A673 (cell line): ENCODE measurements around the gene HTRA2. TPM values are rescaled to one million over a fixed set of nuclear protein-coding genes. Genes with fewer than 3 reads are reported as not detected.

Source experiments
- BruUV-seq: library from RNA; stranded (reverse); fragments of 400-500 nt; replicated peaks from 2 replicates; lab custom pipeline; 2021; lab: Mats Ljungman, UMichigan
- CTCF ChIA-PET: fragments of 300-600 bp; sonication (Branson Sonifier 250); formaldehyde crosslinking; loops from one replicate; lab custom pipeline; 2022; ENCODE audit warnings: antibody characterized with exemption; lab: Charles Lee
- POLR2A ChIA-PET: fragments of 300-600 bp; sonication (Branson Sonifier 250); formaldehyde crosslinking; loops from one replicate; lab custom pipeline; 2022; ENCODE audit warnings: antibody characterized with exemption; ENCODE audit not compliant: low non-redundant PET; lab: Charles Lee
- DNase-seq: peaks from one replicate; pipeline ENCODE4 v3.0.0-alpha.2; 2015; ENCODE audit warnings: low spot score
- H3K27ac ChIP-seq: fragments of 200-600 bp; sonication (generic); 2 replicates; pipeline ENCODE4 v1.5.1; 2016; ENCODE audit warnings: mixed run types, low read depth, mild to moderate bottlenecking, mixed read lengths, antibody characterized with exemption, low read length; ENCODE audit not compliant: poor library complexity, severe bottlenecking
- H3K27me3 ChIP-seq: fragments of 200-600 bp; sonication (generic); replicated peaks from 2 replicates; pipeline ENCODE4 v1.6.1; 2017; ENCODE audit warnings: mixed run types, low read depth, mild to moderate bottlenecking, mixed read lengths, antibody characterized with exemption, low read length; ENCODE audit not compliant: insufficient read depth, poor library complexity
- H3K36me3 ChIP-seq: fragments of 200-600 bp; sonication (generic); 2 replicates; pipeline ENCODE4 v1.6.1; 2016; ENCODE audit warnings: mixed run types, mild to moderate bottlenecking, mixed read lengths, antibody characterized with exemption, low read length; ENCODE audit not compliant: insufficient read depth, poor library complexity, severe bottlenecking
- H3K4me1 ChIP-seq: fragments of 200-600 bp; sonication (generic); 2 replicates; pipeline ENCODE4 v1.6.1; 2017; ENCODE audit warnings: mixed run types, mild to moderate bottlenecking, mixed read lengths, antibody characterized with exemption, low read length; ENCODE audit not compliant: insufficient read depth, poor library complexity, severe bottlenecking
- H3K4me3 ChIP-seq: fragments of 200-600 bp; sonication (generic); 2 replicates; pipeline ENCODE4 v1.5.1; 2016; ENCODE audit warnings: low read depth, mixed run types, mild to moderate bottlenecking, mixed read lengths, low read length; ENCODE audit not compliant: poor library complexity, severe bottlenecking
- H3K9me3 ChIP-seq: fragments of 200-600 bp; sonication (generic); 2 replicates; pipeline ENCODE4 v1.6.1; 2016; ENCODE audit warnings: mixed run types, low read depth, mild to moderate bottlenecking, mixed read lengths, antibody characterized with exemption, low read length; ENCODE audit not compliant: poor library complexity, severe bottlenecking
- CTCF ChIP-seq: fragments of 300-800, 200-600 bp; sonication (generic); conservative IDR thresholded peaks from 2 replicates; pipeline ENCODE4 v1.5.1; 2017; ENCODE audit warnings: low read depth, mild to moderate bottlenecking, antibody characterized with exemption, low read length, moderate library complexity, mixed read lengths
- EZH2 ChIP-seq: fragments of 200-600 bp; sonication (generic); IDR thresholded peaks from 2 replicates; pipeline ENCODE4 v1.6.1; 2017; ENCODE audit warnings: borderline replicate concordance, low read depth, mild to moderate bottlenecking, mixed read lengths, antibody characterized with exemption, low read length; ENCODE audit not compliant: poor library complexity, severe bottlenecking
- intact Hi-C: fragments of 100-400 bp; cut with micrococcal nuclease; formaldehyde crosslinking; loops from one replicate; pipeline ENCODE4 v1.10.0; 2022; ENCODE audit not compliant: unreplicated experiment
- total RNA-seq: library from RNA; stranded (reverse); gene quantifications from 2 replicates; pipeline ENCODE4 v1.2.3, GENCODE V29; 2021

HTRA2 gene
- total RNA-seq, 1 experiment from 2014 or later = 35.1 TPM

- Histone ChIP-seq H3K4me3 (peak overlapping the region; percentile 48), H3K27me3 (peaks cover 14% of the 10 kb centered on the region), H3K9me3 (no peaks in the 10 kb centered on the region), H3K4me1 (peaks cover 5% of the 10 kb centered on the region), H3K27ac (no peak overlapping the region), H3K36me3 (no peaks in the 10 kb centered on the region)
- TF ChIP-seq EZH2 = no peak
- TF ChIP-seq CTCF = no peak
- ChIA-PET POLR2A (no interaction called here), CTCF (no interaction called here)
- no TSS peak for BruUV-seq
- intact Hi-C loops = no loop called here
- DNase-seq = peak; percentile 38
These were observed 19.4 kb downstream of the HTRA2 start for GRCh38 chr2:74548900-74549826.

- TF ChIP-seq EZH2 = no peak
- TF ChIP-seq CTCF = no peak
- no TSS peak for BruUV-seq
- no peak overlapping the region for H3K27ac ChIP-seq
- intact Hi-C loops = no loop called here
- H3K4me3 ChIP-seq = no peak overlapping the region
- H3K9me3 ChIP-seq = no peaks in the 10 kb centered on the region
- peaks cover 5% of the 10 kb centered on the region for H3K4me1 ChIP-seq
- H3K36me3 ChIP-seq = no peaks in the 10 kb centered on the region
- ChIA-PET POLR2A (no interaction called here), CTCF (no interaction called here)
- DNase-seq = no peak
- H3K27me3 ChIP-seq = peaks cover 14% of the 10 kb centered on the region
These were observed 20.5 kb downstream of the HTRA2 start for GRCh38 chr2:74550231-74550630.

GRCh38 chr2:74551530-74551929 is 21.8 kb downstream of the HTRA2 start:
- intact Hi-C loops = no loop called here
- H3K27ac ChIP-seq = no peak overlapping the region
- H3K4me3 ChIP-seq = no peak overlapping the region
- no peak for DNase-seq
- CTCF ChIA-PET = no interaction called here
- POLR2A ChIA-PET = no interaction called here
- H3K9me3 ChIP-seq = no peaks in the 10 kb centered on the region
- TF ChIP-seq CTCF (no peak), EZH2 (no peak)
- peaks cover 5% of the 10 kb centered on the region for H3K4me1 ChIP-seq
- BruUV-seq = no TSS peak
- peaks cover 14% of the 10 kb centered on the region for H3K27me3 ChIP-seq
- peaks cover 3% of the 10 kb centered on the region for H3K36me3 ChIP-seq
